A549 (cell line): ENCODE measurements around the gene C21orf58.

Experiments
- EP300 ChIP-seq, 2 experiments: fragments of >200 bp; sonication (Bioruptor Twin); formaldehyde crosslinking; IDR thresholded peaks; 2 replicates in 1 of 2; 3 replicates in 1 of 2; pipeline ENCODE4 v1.6.1; 2016 to 2017
- NFE2L2 ChIP-seq: fragments of 150-350 bp; conservative IDR thresholded peaks from 2 replicates; pipeline ENCODE4 v1.6.1; 2014; ENCODE audit warnings: low read length
- RAD21 ChIP-seq, 2 experiments: fragments of >200 bp in 1 of 2; sonication (Bioruptor Twin) in 1 of 2; formaldehyde crosslinking in 1 of 2; IDR thresholded peaks in 1 of 2; conservative IDR thresholded peaks in 1 of 2; 2 replicates in 1 of 2; 3 replicates in 1 of 2; pipeline ENCODE4 v1.6.1; 2012 to 2018; ENCODE audit warnings: inconsistent platforms in 1 of 2
- REST ChIP-seq: fragments of 200-600 bp; sonication (generic); IDR thresholded peaks from 2 replicates; pipeline ENCODE4 v1.6.1; 2016; ENCODE audit warnings: antibody characterized with exemption, mild to moderate bottlenecking, moderate library complexity

GRCh38 chr21:46318464-46318845 lies 5.2 kb downstream of the C21orf58 start:
- TF ChIP-seq EP300 (IDR thresholded peaks at IDR 0.05): no peak
- no peak for TF ChIP-seq NFE2L2
- TF ChIP-seq REST: no peak
- no peak for TF ChIP-seq RAD21 (conservative IDR thresholded peaks at IDR 0.05 in 1 of 2, IDR thresholded peaks at IDR 0.05 in 1 of 2)
